Trophoblast cell (in vitro differentiated cells and primary cell): ENCODE results near the gene ADCK2.
"Not testable (repeated sequence)": the region's sequence is repeated elsewhere in the genome, so short reads cannot be mapped to it uniquely, and the experiment has no call there.

Experiments used
- DNase-seq, 2 donors: peaks; one replicate each; pipeline ENCODE4 v3.0.0-alpha.2; 2016
- H2AFZ ChIP-seq: 2 replicates; pipeline ENCODE4 v1.6.1; 2013; ENCODE audit warnings: low read length, moderate library complexity, mild to moderate bottlenecking; ENCODE audit not compliant: insufficient read depth, poor library complexity
- H2AK5ac ChIP-seq: 2 replicates; pipeline ENCODE4 v1.6.1; 2013; ENCODE audit warnings: mild to moderate bottlenecking, low read length
- H2BK120ac ChIP-seq: 2 replicates; pipeline ENCODE4 v1.6.1; 2013; ENCODE audit warnings: low read length, mild to moderate bottlenecking, moderate library complexity; ENCODE audit not compliant: insufficient read depth, poor library complexity
- H2BK12ac ChIP-seq: 2 replicates; pipeline ENCODE4 v1.6.1; 2013; ENCODE audit warnings: mild to moderate bottlenecking, low read length, moderate library complexity
- H2BK5ac ChIP-seq: 2 replicates; pipeline ENCODE4 v1.6.1; 2013; ENCODE audit warnings: low read length, low read depth, moderate library complexity, mild to moderate bottlenecking; ENCODE audit not compliant: poor library complexity
- H3K14ac ChIP-seq: 2 replicates; pipeline ENCODE4 v1.6.1; 2013; ENCODE audit warnings: mild to moderate bottlenecking, low read length
- H3K18ac ChIP-seq: 2 replicates; pipeline ENCODE4 v1.6.1; 2013; ENCODE audit warnings: mild to moderate bottlenecking, low read length
- H3K23ac ChIP-seq: 2 replicates; pipeline ENCODE4 v1.6.1; 2013; ENCODE audit warnings: low read length
- H3K27ac ChIP-seq: 2 replicates; pipeline ENCODE4 v1.5.1; 2013; ENCODE audit warnings: low read depth, mild to moderate bottlenecking, inconsistent platforms, low read length, moderate library complexity
- H3K27me3 ChIP-seq: 2 replicates; pipeline ENCODE4 v1.6.1; 2013; ENCODE audit warnings: inconsistent platforms, mild to moderate bottlenecking, low read length, moderate library complexity; ENCODE audit not compliant: insufficient read depth
- H3K36me3 ChIP-seq, 2 experiments: 1 replicate in 1 of 2; 2 replicates in 1 of 2; pipeline ENCODE4 v1.6.1; 2013; ENCODE audit warnings: low read length in 2 of 2, mild to moderate bottlenecking in 2 of 2, moderate library complexity in 1 of 2; ENCODE audit not compliant: insufficient read depth in 2 of 2, control insufficient read depth in 1 of 2
- H3K4ac ChIP-seq: 2 replicates; pipeline ENCODE4 v1.6.1; 2013; ENCODE audit warnings: low read depth, mild to moderate bottlenecking, low read length, moderate library complexity
- H3K4me1 ChIP-seq, 2 experiments: 1 replicate in 1 of 2; 2 replicates in 1 of 2; pipeline ENCODE4 v1.6.1; 2013; ENCODE audit warnings: low read length in 2 of 2, mild to moderate bottlenecking in 2 of 2, moderate library complexity in 1 of 2; ENCODE audit not compliant: insufficient read depth in 2 of 2, control insufficient read depth in 1 of 2
- H3K4me2 ChIP-seq: 2 replicates; pipeline ENCODE4 v1.6.1; 2013; ENCODE audit warnings: inconsistent platforms, mild to moderate bottlenecking, low read length, moderate library complexity
- H3K4me3 ChIP-seq: 2 replicates; pipeline ENCODE4 v1.5.1; 2013; ENCODE audit warnings: mild to moderate bottlenecking, low read depth, low read length, inconsistent platforms
- H3K79me1 ChIP-seq: one replicate; pipeline ENCODE4 v1.6.1; 2013; ENCODE audit warnings: low read length
- H3K79me2 ChIP-seq: 2 replicates; pipeline ENCODE4 v1.6.1; 2013; ENCODE audit warnings: low read length, mild to moderate bottlenecking; ENCODE audit not compliant: control insufficient read depth, insufficient read depth, poor library complexity
- H3K9ac ChIP-seq: 2 replicates; pipeline ENCODE4 v1.6.1; 2013; ENCODE audit warnings: mild to moderate bottlenecking, low read length
- H3K9me3 ChIP-seq: 2 replicates; pipeline ENCODE4 v1.6.1; 2013; ENCODE audit warnings: low read depth, mild to moderate bottlenecking, control low read depth, inconsistent platforms, low read length; ENCODE audit not compliant: insufficient read depth
- H4K12ac ChIP-seq: 2 replicates; pipeline ENCODE4 v1.6.1; 2013; ENCODE audit warnings: low read depth, mild to moderate bottlenecking, low read length, moderate library complexity
- H4K8ac ChIP-seq: 2 replicates; pipeline ENCODE4 v1.6.1; 2013; ENCODE audit warnings: low read depth, mild to moderate bottlenecking, low read length, moderate library complexity
- H4K91ac ChIP-seq: one replicate; pipeline ENCODE4 v1.6.1; 2013; ENCODE audit warnings: low read depth, mild to moderate bottlenecking, low read length, moderate library complexity
- WGBS: extraction: QIAGEN DNeasy Blood & Tissue Kit; methylation state at CpG from one replicate; pipeline ENCODE4 v1.1.7; 2013; ENCODE audit warnings: missing lambda C conversion rate; ENCODE audit not compliant: insufficient read length, insufficient coverage; ENCODE audit errors: extremely low coverage; 5-methylcytosine and 5-hydroxymethylcytosine counted together

The ADCK2 gene

GRCh38 chr7:140693849-140694248 is 21.1 kb downstream of the ADCK2 start:
- H3K4me3 ChIP-seq, H3K27me3 ChIP-seq, H2BK120ac ChIP-seq, H3K9ac ChIP-seq, H3K4me2 ChIP-seq, H3K14ac ChIP-seq, H3K4ac ChIP-seq, H2BK5ac ChIP-seq, H3K4me1 ChIP-seq, H3K27ac ChIP-seq, H2AK5ac ChIP-seq, H4K8ac ChIP-seq, H3K23ac ChIP-seq, H3K9me3 ChIP-seq, H4K12ac ChIP-seq, H2BK12ac ChIP-seq, H3K18ac ChIP-seq, H4K91ac ChIP-seq, H2AFZ ChIP-seq, DNase-seq: not testable (repeated sequence)
- Histone ChIP-seq H3K79me2 (peaks cover 13% of the 10 kb centered on the region), H3K36me3 (peaks cover 10 to 18% of the 10 kb centered on the region in 2 experiments), H3K79me1 (peaks cover 12% of the 10 kb centered on the region)
- no CpG with 5 or more reads among the region's 10 CpGs for WGBS

GRCh38 chr7:140694592-140694991 is 21.8 kb downstream of the ADCK2 start:
- H3K27ac ChIP-seq = no peak overlapping the region
- no peaks in the 10 kb centered on the region for H3K27me3 ChIP-seq
- no peak overlapping the region for H2AFZ ChIP-seq
- H4K91ac ChIP-seq = no peak overlapping the region
- no peak for DNase-seq
- no peak overlapping the region for H3K4ac ChIP-seq
- H3K14ac ChIP-seq = no peak overlapping the region
- no peak overlapping the region for H3K23ac ChIP-seq
- peaks cover 6 to 14% of the 10 kb centered on the region in 2 experiments for H3K36me3 ChIP-seq
- no peak overlapping the region for H3K4me3 ChIP-seq
- peaks cover 15% of the 10 kb centered on the region for H3K79me2 ChIP-seq
- H4K12ac ChIP-seq = no peak overlapping the region
- H2BK120ac ChIP-seq = no peak overlapping the region
- no peaks in the 10 kb centered on the region for H3K9me3 ChIP-seq
- H3K9ac ChIP-seq = no peak overlapping the region
- H2BK12ac ChIP-seq = no peak overlapping the region
- no peak overlapping the region for H3K4me2 ChIP-seq
- no peak overlapping the region for H2BK5ac ChIP-seq
- WGBS = no CpG with 5 or more reads among the region's 6 CpGs
- peaks cover 5 to 8% of the 10 kb centered on the region in 2 experiments for H3K4me1 ChIP-seq
- no peak overlapping the region for H3K18ac ChIP-seq
- H2AK5ac ChIP-seq = no peak overlapping the region
- H3K79me1 ChIP-seq = peaks cover 12% of the 10 kb centered on the region
- no peak overlapping the region for H4K8ac ChIP-seq

- H4K8ac ChIP-seq = no peak overlapping the region
- no peaks in the 10 kb centered on the region for H3K9me3 ChIP-seq
- H3K18ac ChIP-seq = no peak overlapping the region
- no peak overlapping the region for H3K9ac ChIP-seq
- H2AK5ac ChIP-seq = no peak overlapping the region
- peaks cover 5 to 8% of the 10 kb centered on the region in 2 experiments for H3K4me1 ChIP-seq
- no peak overlapping the region for H2AFZ ChIP-seq
- H3K23ac ChIP-seq = no peak overlapping the region
- H3K4me3 ChIP-seq = no peak overlapping the region
- peaks cover 15% of the 10 kb centered on the region for H3K79me2 ChIP-seq
- H4K12ac ChIP-seq = peak overlapping the region; percentile 46
- no peak overlapping the region for H2BK12ac ChIP-seq
- WGBS = no CpG with 5 or more reads among the region's 11 CpGs
- H3K79me1 ChIP-seq = peaks cover 12% of the 10 kb centered on the region
- H2BK120ac ChIP-seq = no peak overlapping the region
- H3K14ac ChIP-seq = no peak overlapping the region
- H3K27me3 ChIP-seq = no peaks in the 10 kb centered on the region
- H2BK5ac ChIP-seq = no peak overlapping the region
- no peak overlapping the region for H3K4ac ChIP-seq
- no peak overlapping the region for H4K91ac ChIP-seq
- no peak overlapping the region for H3K27ac ChIP-seq
- peaks cover 4 to 8% of the 10 kb centered on the region in 2 experiments for H3K36me3 ChIP-seq
- H3K4me2 ChIP-seq = no peak overlapping the region
- no peak for DNase-seq
Measured at GRCh38 chr7:140695381-140695780, 22.6 kb downstream of the ADCK2 start.

GRCh38 chr7:140696024-140696679 is 23.4 kb downstream of the ADCK2 start:
- H3K4ac ChIP-seq = no peak overlapping the region
- H3K79me2 ChIP-seq = peaks cover 15% of the 10 kb centered on the region
- H4K8ac ChIP-seq = peak overlapping the region; percentile 96
- H3K4me1 ChIP-seq = peaks cover 5 to 8% of the 10 kb centered on the region in 2 experiments
- no peak overlapping the region for H3K9ac ChIP-seq
- H4K12ac ChIP-seq = peak overlapping the region; percentile 85
- no peak overlapping the region for H3K23ac ChIP-seq
- peak overlapping the region; percentile 51 for H2BK5ac ChIP-seq
- H3K14ac ChIP-seq = peak overlapping the region; percentile 3
- H2AK5ac ChIP-seq = no peak overlapping the region
- peak overlapping the region; percentile 94 for H3K27ac ChIP-seq
- no peak overlapping the region for H2BK12ac ChIP-seq
- peak overlapping the region; percentile 56 for H3K4me2 ChIP-seq
- no CpG with 5 or more reads among the region's 23 CpGs for WGBS
- H4K91ac ChIP-seq = peak overlapping the region; percentile 49
- DNase-seq = peak; percentile 88 to 93
- H3K9me3 ChIP-seq = no peaks in the 10 kb centered on the region
- H2AFZ ChIP-seq = peak overlapping the region; percentile 14
- no peak overlapping the region for H3K4me3 ChIP-seq
- H3K27me3 ChIP-seq = no peaks in the 10 kb centered on the region
- peaks cover 4 to 8% of the 10 kb centered on the region in 2 experiments for H3K36me3 ChIP-seq
- H3K79me1 ChIP-seq = peaks cover 12% of the 10 kb centered on the region
- peak overlapping the region; percentile 63 for H3K18ac ChIP-seq
- no peak overlapping the region for H2BK120ac ChIP-seq
